PC-9 (cell line): ENCODE measurements around the gene COL4A6. TPM values are rescaled to one million over a fixed set of nuclear protein-coding genes. Genes with fewer than 3 reads are reported as not detected.
"Not testable (repeated sequence)": the region's sequence is repeated elsewhere in the genome, so short reads cannot be mapped to it uniquely, and the experiment has no call there.

Experiments
- BruUV-seq: library from RNA; stranded (reverse); fragments of 400-500 nt; replicated peaks from 2 replicates; lab custom pipeline; 2021; lab: Mats Ljungman, UMichigan
- CTCF ChIA-PET: fragments of 300-600 bp; sonication (Branson Sonifier 250); formaldehyde crosslinking; loops from one replicate; lab custom pipeline; 2022; ENCODE audit warnings: antibody characterized with exemption; lab: Charles Lee
- POLR2A ChIA-PET: fragments of 300-600 bp; sonication (Branson Sonifier 250); formaldehyde crosslinking; loops from one replicate; lab custom pipeline; 2022; ENCODE audit warnings: antibody characterized with exemption; ENCODE audit not compliant: unreplicated experiment; lab: Charles Lee
- DNase-seq, 2 experiments: peaks; one replicate each; pipeline versions ENCODE4 v3.0.0 to v3.0.0-alpha.2; 2015 to 2022; ENCODE audit warnings: mixed read lengths in 1 of 2
- H2AFZ ChIP-seq: fragments of 200-600 bp; sonication (generic); 2 replicates; pipeline ENCODE4 v1.8.1; 2017; ENCODE audit warnings: antibody characterized with exemption
- H3F3A ChIP-seq: fragments of 200-600 bp; sonication (generic); 2 replicates; pipeline ENCODE4 v1.8.1; 2017; ENCODE audit warnings: antibody characterized with exemption, mild to moderate bottlenecking, low read depth; ENCODE audit not compliant: insufficient read depth
- H3K27ac ChIP-seq: fragments of 200-600 bp; sonication (generic); 2 replicates; pipeline ENCODE4 v1.6.1; 2016; ENCODE audit warnings: mixed run types
- H3K27me3 ChIP-seq: fragments of 200-600 bp; sonication (generic); 2 replicates; pipeline ENCODE4 v1.6.1; 2016; ENCODE audit warnings: low read depth, mixed run types; ENCODE audit not compliant: insufficient read depth
- H3K36me3 ChIP-seq: fragments of 200-600 bp; sonication (generic); 2 replicates; pipeline ENCODE4 v1.6.1; 2016; ENCODE audit warnings: low read depth, mixed run types
- H3K4me1 ChIP-seq: fragments of 200-600 bp; sonication (generic); replicated peaks from 2 replicates; pipeline ENCODE4 v1.6.1; 2016; ENCODE audit warnings: mixed run types; ENCODE audit not compliant: insufficient read depth
- H3K4me2 ChIP-seq: fragments of 200-600 bp; sonication (generic); 2 replicates; pipeline ENCODE4 v1.6.1; 2017; ENCODE audit warnings: mixed run types
- H3K4me3 ChIP-seq: fragments of 200-600 bp; sonication (generic); 2 replicates; pipeline ENCODE4 v1.6.1; 2016; ENCODE audit warnings: mixed run types
- H3K79me2 ChIP-seq: fragments of 200-600 bp; sonication (generic); 2 replicates; pipeline ENCODE4 v1.6.1; 2017; ENCODE audit warnings: low read depth, mixed run types
- H3K9me2 ChIP-seq: fragments of 200-600 bp; sonication (generic); 2 replicates; pipeline ENCODE4 v1.8.1; 2017; ENCODE audit warnings: mild to moderate bottlenecking; ENCODE audit not compliant: insufficient read depth
- H3K9me3 ChIP-seq: fragments of 200-600 bp; sonication (generic); 2 replicates; pipeline ENCODE4 v1.8.1; 2016; ENCODE audit warnings: low read depth; ENCODE audit not compliant: insufficient read depth
- H4K20me1 ChIP-seq: fragments of 200-600 bp; sonication (generic); 2 replicates; pipeline ENCODE4 v1.8.1; 2017; ENCODE audit not compliant: insufficient read depth
- EZH2 ChIP-seq: fragments of 200-600 bp; sonication (generic); IDR thresholded peaks from 2 replicates; pipeline ENCODE4 v1.8.0; 2017; ENCODE audit warnings: antibody characterized with exemption, low read depth
- intact Hi-C: fragments of 100-400 bp; cut with micrococcal nuclease; formaldehyde crosslinking; loops from one replicate; pipeline ENCODE4 v1.10.0; 2022; ENCODE audit not compliant: unreplicated experiment
- total RNA-seq: library from RNA; stranded (reverse); gene quantifications from 2 replicates; pipeline ENCODE4 v1.2.3, GENCODE V29; 2021
- TF ChIP-seq, protein P1 (sequence below): fragments of 200-600 bp; sonication (generic); conservative IDR thresholded peaks from 2 replicates; pipeline ENCODE4 v1.6.1; 2017; ENCODE audit warnings: mixed run types, antibody characterized with exemption, mild to moderate bottlenecking, moderate library complexity

COL4A6 gene
- total RNA-seq, 1 experiment from 2014 or later = 15.5 TPM

DNA sequence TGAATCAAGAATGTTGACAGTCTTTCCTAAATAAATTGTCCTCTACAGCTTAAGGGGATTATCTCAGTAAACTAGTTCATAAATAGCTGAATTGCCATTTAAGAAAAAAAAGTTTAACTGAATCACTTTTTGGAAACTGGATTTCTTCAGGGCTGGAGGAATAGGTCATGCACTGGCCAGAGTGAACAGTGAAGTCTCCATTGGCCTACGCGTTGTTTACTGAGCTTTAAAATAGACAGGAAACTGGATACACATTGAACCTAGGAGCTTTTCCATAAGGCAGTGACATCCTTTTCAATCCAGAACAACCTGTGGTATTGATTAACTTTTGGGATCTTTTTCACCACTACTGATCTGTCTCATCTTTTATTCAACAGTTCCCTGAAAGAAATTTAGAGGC, 58.0 kb downstream of the COL4A6 start:
- H3K4me2 ChIP-seq = no peak overlapping the region
- no peak for TF ChIP-seq EZH2
- TF ChIP-seq, protein P1, sequence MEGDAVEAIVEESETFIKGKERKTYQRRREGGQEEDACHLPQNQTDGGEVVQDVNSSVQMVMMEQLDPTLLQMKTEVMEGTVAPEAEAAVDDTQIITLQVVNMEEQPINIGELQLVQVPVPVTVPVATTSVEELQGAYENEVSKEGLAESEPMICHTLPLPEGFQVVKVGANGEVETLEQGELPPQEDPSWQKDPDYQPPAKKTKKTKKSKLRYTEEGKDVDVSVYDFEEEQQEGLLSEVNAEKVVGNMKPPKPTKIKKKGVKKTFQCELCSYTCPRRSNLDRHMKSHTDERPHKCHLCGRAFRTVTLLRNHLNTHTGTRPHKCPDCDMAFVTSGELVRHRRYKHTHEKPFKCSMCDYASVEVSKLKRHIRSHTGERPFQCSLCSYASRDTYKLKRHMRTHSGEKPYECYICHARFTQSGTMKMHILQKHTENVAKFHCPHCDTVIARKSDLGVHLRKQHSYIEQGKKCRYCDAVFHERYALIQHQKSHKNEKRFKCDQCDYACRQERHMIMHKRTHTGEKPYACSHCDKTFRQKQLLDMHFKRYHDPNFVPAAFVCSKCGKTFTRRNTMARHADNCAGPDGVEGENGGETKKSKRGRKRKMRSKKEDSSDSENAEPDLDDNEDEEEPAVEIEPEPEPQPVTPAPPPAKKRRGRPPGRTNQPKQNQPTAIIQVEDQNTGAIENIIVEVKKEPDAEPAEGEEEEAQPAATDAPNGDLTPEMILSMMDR = no peak
- no peak overlapping the region for H2AFZ ChIP-seq
- H3F3A ChIP-seq = no peaks in the 10 kb centered on the region
- no peaks in the 10 kb centered on the region for H3K27me3 ChIP-seq
- no TSS peak for BruUV-seq
- H3K79me2 ChIP-seq = no peaks in the 10 kb centered on the region
- H4K20me1 ChIP-seq = no peaks in the 10 kb centered on the region
- POLR2A ChIA-PET = no interaction called here
- H3K9me2 ChIP-seq = no peaks in the 10 kb centered on the region
- no peak for DNase-seq
- intact Hi-C loops = no loop called here
- no peaks in the 10 kb centered on the region for H3K36me3 ChIP-seq
- no peak overlapping the region for H3K27ac ChIP-seq
- H3K4me1 ChIP-seq = peaks cover 13% of the 10 kb centered on the region
- no peak overlapping the region for H3K4me3 ChIP-seq
- CTCF ChIA-PET = no interaction called here
- no peaks in the 10 kb centered on the region for H3K9me3 ChIP-seq

DNA sequence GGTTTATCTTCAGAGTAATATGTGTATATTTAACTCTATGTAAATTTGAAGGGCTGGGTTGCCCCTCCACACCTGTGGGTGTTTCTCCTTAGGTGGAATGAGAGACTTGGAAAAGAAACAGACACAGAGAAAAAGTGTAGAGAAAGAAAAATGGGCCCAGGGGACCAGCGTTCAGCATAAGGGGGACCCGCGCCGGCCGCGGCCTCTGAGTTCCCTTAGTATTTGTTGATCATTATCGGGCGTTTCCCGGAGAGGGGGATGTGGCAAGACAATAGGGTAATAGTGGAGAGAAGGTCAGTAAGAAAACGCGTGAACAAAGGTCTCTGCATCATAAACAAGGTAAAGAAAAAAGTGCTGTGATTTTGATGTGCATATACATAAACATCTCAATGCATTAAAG, 61.4 kb downstream of the COL4A6 start:
- H3K4me2 ChIP-seq, H3K27ac ChIP-seq, H4K20me1 ChIP-seq, H3K4me3 ChIP-seq, H2AFZ ChIP-seq, DNase-seq, intact Hi-C loops, H3K9me3 ChIP-seq, BruUV-seq, H3K27me3 ChIP-seq, H3F3A ChIP-seq, H3K79me2 ChIP-seq, H3K36me3 ChIP-seq, POLR2A ChIA-PET, H3K9me2 ChIP-seq, CTCF ChIA-PET: not testable (repeated sequence)
- peaks cover 23% of the 10 kb centered on the region for H3K4me1 ChIP-seq

DNA sequence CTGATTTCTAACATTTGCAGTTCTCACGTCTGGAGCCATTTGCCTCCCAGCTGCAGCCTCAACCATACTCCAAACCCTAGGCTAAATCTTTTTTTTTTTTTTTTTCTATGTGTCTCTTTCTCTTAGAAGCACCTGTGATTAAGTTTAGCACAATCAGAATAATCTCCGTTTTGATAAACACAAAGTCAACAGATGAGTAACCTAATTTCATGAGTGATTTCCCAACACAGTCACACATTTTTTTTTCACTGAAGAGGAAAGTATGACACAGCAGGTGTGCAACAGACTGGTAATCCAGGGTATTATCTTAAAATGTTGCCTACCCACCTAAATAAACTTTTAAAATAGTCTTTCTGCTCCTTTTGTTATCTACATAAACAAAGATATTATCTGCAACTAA, 62.6 kb downstream of the COL4A6 start:
- intact Hi-C loops, H4K20me1 ChIP-seq, H2AFZ ChIP-seq, H3K9me2 ChIP-seq, BruUV-seq, H3K79me2 ChIP-seq, H3K36me3 ChIP-seq, H3K27me3 ChIP-seq, CTCF ChIA-PET, POLR2A ChIA-PET, H3F3A ChIP-seq, H3K4me3 ChIP-seq, H3K9me3 ChIP-seq: not testable (repeated sequence)
- DNase-seq = peak in 1 of 2 experiments; percentile 85
- Histone ChIP-seq H3K4me2 (0 out of 2 replicates have a peak overlapping the region, but pooled peaks have one; percentile 6), H3K27ac (peak overlapping the region; percentile 65), H3K4me1 (peaks cover 23% of the 10 kb centered on the region)

DNA sequence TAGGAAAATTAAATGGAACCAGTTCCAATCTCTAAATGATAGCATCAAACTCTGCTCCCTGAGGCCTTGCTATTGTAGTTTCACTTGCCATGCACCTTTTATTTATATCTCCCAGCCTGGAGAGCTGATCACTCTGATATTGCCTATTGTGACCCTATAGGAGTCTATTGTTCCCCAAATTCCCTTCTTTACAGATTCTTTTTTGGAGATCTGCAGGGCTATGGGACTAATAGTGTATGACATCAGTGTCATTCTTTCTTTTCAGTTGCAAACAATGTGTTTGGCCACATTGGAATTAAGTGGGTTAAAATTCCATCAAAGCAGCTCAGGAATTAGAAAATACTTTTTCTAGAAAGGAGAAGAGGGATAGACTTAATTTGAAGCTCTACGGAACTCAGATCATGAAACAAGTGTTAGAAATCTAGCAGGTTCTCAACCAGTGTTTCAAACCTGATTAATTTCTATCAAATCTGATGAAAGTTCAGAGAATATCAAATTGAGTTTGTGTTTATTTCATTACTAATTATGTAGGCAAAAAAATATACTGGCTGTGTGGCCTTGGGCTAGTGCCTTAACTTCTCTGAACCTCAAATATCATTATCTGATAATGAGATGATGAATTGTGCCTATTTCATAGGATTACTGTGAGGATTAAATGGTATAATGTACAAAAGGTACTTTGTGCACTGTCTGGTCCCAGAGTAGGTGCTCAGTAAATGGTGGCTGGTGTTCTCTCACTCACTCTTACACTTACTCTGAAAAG, 71.4 kb downstream of the COL4A6 start:
- Histone ChIP-seq H2AFZ (no peak overlapping the region), H4K20me1 (no peaks in the 10 kb centered on the region), H3K36me3 (no peaks in the 10 kb centered on the region), H3K79me2 (no peaks in the 10 kb centered on the region), H3K4me2 (no peak overlapping the region), H3K4me1 (no peaks in the 10 kb centered on the region), H3K9me3 (no peaks in the 10 kb centered on the region), H3F3A (no peaks in the 10 kb centered on the region), H3K27ac (no peak overlapping the region), H3K4me3 (no peak overlapping the region), H3K27me3 (no peaks in the 10 kb centered on the region), H3K9me2 (0 out of 2 replicates have a peak, but pooled peaks cover 3% of the 10 kb centered on the region)
- TF ChIP-seq, protein P1 = no peak
- TF ChIP-seq EZH2 = no peak
- BruUV-seq = no TSS peak
- DNase-seq = no peak
- intact Hi-C loops = no loop called here
- POLR2A ChIA-PET = no interaction called here
- CTCF ChIA-PET = no interaction called here
